ENCODE results near the gene HLA-G. TPM values are rescaled to one million over a fixed set of nuclear protein-coding genes. Genes with fewer than 3 reads are reported as not detected.

The HLA-G gene
- total and polyA plus RNA-seq, 9 of the 15 experiments (the other 6 are each of a cell fraction or from before 2014, with no cell fraction given) = 0.13 TPM; not detected in 8

DNA sequence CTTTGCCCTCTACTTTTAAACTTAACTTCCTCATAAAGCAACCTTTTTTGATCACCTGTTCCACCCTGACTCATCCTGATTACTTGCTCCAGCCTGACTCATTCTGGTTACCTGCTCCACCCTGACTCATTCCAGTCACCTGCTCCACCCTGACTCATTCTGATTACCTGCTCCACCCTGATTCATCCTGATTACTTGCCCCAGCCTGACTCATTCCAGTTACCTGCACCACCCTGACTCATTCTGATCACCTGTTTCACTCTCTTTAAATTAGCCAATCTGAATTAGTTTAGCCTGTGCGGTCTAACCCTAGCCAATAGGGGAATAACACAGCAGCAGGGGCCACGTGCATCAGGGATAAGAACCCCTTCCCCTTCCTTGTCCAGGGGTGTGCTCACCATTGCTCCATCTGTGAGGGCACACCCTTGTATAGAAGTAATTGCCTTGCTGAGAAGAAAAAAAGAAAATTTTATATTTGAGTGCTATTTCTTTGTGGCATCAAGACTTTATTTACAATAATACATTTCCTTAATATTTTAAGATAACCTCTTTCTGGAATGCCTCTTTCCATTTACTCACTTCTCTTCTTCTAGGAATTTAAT lies 17.9 kb downstream of the HLA-G start (continued):
- TF ChIP-seq TRIM24 (IDR thresholded peaks at IDR 0.05) = peak in 1 of 2 experiments; percentile 79; a peak in 2 of 4 replicates
- TF ChIP-seq ATF3 (IDR thresholded peaks at IDR 0.05) = peak; percentile 86
- TF ChIP-seq ATF3 (CRISPR knock-in tag; conservative IDR thresholded peaks at IDR 0.05) = no peak
- peak; percentile 91 for TF ChIP-seq ZEB2 (IDR thresholded peaks at IDR 0.05)
- peak; percentile 49; the same call in 1 of the 2 replicates for TF ChIP-seq FOSL1 (tag; conservative IDR thresholded peaks at IDR 0.05)
- TF ChIP-seq, protein P1, sequence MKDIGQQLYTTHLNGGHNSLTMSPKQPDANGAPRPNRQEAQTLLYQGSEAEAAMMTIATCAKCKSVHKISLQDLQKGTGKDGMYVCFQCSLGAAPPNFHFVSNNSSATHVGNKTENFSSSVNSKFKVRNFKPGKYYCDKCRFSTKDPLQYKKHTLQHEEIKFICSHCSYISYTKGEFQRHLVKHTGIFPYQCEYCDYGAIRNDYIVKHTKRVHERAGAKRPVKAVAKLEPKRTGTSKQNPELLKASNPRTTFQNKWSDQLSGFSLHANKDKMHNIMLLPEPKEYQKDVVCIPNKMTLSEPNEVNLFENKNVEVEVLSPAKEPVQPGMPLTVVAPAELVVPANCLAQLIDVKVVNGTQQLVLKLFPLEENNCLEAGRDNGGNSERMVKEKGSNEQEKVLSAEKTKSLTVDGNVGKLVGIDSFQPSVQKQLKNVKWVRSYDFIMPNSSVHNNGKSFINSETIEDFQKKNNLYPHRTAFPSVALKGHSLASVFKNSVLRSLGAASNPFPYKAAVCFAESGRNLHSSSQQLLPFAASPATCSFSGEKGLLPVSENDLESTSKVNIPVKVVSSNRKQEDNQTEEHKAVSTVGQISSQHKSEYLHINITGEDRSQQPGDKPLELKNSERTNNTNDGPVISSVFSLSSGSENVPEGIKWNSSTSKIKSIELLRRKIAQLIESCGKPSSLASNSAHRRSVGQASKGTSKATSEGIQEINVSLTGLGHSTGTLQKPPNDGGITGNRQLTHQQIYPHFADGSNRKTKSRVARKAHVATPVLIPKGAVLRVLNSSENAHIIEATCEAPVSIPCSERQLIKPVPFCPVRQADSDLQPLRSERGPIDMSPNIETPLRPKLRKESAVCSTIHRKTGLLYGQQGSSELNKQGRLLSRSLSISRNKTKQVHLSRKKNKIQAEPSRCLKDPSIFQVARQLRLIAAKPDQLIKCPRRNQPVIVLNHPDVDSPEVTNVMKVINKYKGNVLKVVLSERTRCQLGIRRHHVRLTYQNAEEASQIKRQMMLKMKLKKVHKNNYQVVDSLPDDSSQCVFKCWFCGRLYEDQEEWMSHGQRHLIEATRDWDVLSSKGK (CRISPR knock-in tag; IDR thresholded peaks at IDR 0.05) = no peak
- TF ChIP-seq ARID1B (IDR thresholded peaks at IDR 0.05) = 0 out of 2 replicates have a peak, but pooled peaks have one; percentile 24
